ENCODE data around the gene FSTL5.

Gene FSTL5

DNA sequence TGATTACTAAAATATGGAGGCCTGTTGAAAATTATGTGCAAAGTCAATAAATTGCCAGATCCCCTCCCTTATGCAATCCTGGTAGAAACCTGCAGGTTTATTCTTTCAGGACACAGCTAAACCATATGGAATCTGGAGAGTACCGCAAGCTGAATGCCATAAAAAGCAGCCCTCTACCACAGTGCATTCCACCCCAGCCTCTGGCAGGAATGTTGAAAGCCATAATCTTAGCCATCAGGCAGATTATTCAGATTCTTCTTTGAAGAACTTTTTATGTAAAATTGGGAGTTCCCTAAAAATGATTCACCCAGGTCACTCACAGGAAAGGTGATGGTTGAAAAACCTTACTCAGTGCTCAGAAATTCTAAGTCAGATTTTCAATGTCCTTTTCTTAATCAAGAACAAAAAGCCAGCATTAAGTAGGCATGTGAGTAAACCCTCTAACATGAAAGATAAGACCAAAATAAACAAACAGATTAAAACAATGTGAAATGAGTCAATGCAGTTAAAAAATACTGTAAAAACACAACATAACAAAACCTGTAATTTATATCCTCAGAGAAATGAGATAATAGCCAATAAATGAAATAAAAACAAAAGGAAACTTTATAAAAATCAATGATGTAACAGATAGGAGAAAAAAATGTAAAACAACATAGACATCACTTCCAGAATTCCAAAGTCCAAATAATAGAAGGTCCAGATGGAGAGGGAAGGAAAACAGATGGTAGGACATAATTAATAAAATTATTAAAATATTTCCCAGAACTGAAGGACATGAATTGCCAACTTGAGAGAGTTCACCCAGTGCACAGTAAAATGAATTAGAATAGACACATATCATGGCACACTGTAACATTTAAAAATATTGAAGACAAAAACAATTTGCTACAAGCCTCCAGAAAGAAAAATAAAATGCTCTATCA, 226.9 kb downstream of the FSTL5 start:
- peak; percentile 36 for DNase-seq

DNA sequence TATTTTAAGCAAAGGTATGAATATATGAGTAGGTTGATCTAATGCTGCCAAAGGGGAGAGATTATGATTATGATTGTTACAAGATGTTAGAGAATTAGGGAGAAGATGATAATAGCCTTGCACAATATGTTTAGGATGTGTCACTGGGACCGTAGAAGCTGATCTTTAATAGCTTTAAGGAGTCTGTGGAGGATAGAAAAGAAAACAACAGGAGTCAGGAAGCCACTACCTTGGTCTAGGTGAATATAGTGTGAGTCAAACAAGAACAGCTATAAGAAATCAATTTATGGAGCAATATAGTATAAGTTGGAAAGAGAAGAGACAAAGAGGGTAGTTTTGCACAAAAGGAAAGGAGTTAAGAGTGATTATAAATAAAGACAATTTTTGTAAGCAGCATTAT, 232.7 kb downstream of the FSTL5 start:
- DNase-seq = no peak

DNA sequence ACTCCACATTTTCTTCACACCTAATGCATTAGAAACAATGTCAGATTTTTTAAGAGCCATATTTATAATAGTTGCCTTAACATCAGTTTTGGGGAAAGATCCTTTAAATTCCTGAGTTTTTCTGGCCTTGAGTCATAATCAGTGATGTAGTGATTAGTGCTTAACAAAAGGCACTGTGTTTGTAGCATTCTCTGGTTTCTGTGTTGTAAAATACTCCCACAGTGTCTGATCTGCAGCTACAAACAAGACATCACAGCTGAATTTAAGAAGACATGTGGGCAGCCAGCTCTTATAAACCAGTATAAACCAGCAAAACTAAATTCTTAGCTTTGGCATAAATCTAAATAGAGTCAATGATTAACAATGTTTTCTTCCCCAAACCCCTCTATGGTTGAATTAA, 233.8 kb downstream of the FSTL5 start:
- DNase-seq = no peak

DNA sequence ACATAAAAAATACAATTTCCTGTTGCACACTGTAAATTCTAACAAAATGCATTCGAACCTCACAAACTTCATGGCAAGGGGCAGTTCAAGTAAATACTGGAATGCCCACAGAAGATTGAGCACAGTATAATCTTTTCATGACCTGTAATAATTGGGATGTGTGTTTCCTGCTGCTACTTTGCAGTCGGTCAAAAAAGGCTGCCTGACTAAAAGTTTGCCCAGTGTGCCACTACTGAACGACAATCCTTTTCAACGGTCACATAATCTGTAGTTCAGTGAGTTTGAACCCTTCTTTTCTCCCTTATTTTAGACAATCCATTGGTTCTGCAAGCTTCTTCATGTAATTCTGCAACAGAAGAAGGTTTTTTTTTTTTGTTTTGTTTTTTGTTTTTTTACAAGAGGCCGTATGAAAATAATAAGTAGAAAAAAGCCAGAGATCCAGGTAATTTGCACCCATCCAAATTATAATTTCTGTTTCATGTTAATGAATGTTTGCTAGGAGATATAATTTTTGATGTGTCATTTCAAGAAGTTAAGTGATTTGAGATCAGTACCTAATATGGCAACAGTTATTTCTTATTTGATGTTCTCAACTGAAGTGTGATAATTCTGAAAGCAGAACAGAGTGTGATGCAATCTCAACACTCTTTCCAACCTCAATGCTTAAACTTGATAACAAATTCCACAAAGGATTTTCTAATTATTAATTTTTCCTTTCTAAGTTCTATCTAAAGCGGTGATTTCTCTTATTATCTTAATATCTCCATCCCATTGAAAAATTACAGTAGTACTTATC, 237.6 kb downstream of the FSTL5 start:
- no peak for DNase-seq

- DNase-seq = no peak
Observed at GRCh38 chr4:161920304-161921052, 243.3 kb downstream of the FSTL5 start.

- DNase-seq = no peak
Observed at GRCh38 chr4:161919442-161920220, 244.2 kb downstream of the FSTL5 start.

DNA sequence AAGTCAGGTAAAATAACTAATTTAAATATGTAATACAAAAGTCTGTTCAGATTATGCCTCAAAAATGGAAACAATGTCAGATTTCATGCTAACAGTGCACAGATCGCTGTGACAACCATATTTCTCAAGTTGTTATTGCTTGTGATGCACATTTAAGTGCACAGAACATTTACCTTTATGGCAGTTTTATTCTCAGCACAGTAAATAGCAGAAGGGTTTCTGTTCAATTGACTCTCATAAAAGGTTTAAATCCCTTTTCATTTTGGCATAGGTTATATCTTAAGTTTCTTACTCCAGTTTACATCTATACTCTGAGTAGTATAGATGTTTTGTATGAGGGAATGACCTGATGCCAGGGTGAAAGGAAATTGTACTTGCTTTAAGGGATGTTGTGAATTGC, 247.8 kb downstream of the FSTL5 start:
- no peak for DNase-seq

DNA sequence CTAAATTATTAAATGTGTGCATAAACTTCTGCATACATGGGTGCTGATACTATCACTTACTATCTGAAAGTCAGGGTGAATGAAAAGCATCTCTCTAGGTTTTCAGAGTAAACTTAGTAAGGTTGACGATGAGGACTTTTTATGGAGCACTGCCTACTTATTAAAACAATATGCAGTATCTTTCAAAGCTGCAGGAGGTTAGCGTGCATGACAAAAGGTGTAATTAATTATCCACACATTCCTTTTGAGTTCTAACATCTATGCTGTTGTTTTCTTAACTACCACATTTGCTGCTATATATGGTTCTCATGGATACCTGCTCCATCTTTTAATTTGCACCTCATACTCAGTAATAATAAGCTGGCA, 256.2 kb downstream of the FSTL5 start:
- DNase-seq = no peak

- DNase-seq = no peak
Observed at GRCh38 chr4:161906836-161907589, 256.8 kb downstream of the FSTL5 start.

DNA sequence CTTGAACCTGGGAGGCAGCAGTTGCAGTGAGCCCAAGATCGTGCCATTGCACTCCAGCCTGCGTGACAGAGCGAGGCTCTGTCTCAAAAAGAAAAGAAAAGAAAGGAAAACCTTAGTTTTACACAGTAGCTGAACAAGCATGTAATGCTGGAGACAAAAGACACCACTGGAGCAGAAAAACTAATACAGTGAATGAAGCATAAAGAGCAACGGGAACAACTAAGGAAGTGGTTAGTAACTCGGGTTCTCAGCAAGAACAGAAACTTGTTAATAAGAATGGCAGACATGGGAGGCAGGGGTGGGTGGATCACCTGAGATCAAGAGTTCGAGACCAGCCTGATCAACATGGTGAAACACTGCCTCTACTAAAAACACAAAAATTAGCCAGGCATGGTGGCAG, 263.7 kb downstream of the FSTL5 start:
- no peak for DNase-seq

DNA sequence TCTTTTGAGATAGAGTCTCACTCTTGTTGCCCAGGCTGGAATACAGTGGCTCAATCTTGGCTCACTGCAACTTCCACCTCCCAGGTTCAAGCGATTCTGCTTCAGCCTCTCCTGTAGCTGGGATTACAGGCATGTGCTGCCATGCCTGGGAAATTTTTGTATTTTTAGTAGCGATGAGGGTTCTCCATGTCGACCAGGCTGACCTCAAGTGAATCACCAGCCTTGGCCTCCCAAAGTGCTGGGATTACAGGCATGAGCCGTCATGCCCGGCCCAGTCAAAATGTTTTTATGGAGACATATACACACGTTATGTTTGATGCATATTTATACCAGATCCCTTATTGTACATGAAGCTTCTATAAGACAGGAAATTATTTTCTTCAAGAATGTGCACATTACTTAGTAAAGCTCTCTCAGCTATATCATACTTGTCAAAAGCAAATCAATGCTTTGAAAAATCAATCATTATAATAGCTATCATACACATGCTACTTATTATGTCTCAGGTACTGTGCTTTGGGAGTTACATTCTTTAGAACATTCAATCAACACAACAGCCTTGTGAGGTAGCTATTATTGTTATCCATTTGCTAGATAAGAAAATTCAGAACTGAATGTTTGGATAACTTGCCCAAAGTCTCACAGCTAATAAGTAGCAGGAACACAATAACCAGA, 269.2 kb downstream of the FSTL5 start:
- no peak for DNase-seq

DNA sequence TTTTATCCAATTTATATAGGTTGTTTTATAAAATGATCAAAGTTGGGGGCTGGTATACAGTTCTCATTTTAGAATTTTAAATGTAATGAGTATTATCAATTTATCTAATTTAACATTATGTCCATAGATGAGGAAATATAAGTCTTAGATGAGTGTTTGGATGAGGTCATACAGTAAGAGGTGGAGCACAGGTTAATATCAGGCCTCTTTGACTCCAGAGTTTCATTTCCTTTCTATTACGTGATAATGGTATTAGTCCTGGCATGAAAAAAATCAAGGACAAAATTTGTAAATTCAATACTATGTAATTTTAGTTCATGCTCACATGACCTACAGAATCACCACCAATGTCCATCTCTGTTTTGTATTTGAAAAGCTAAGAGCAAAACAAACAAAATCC, 269.8 kb downstream of the FSTL5 start:
- DNase-seq = no peak

DNA sequence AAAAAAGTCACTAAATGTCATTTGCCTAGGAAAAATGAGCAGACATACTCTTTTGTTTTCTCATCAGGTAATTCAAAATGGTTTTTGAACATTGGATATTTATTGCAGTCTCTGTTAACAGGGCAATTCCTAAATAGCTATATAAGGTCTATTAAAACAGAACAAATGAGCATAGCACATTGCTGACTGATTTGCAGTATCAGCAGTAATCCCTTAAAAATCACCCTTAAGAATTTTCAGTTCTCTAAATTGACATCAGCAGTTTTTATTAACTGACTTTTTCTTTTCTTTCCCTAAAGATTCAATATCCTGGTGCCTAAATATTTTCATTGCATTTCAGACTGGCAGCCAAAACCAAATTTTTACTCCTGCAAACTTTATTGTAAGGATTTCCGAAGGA, 270.2 kb downstream of the FSTL5 start:
- DNase-seq = no peak

DNA sequence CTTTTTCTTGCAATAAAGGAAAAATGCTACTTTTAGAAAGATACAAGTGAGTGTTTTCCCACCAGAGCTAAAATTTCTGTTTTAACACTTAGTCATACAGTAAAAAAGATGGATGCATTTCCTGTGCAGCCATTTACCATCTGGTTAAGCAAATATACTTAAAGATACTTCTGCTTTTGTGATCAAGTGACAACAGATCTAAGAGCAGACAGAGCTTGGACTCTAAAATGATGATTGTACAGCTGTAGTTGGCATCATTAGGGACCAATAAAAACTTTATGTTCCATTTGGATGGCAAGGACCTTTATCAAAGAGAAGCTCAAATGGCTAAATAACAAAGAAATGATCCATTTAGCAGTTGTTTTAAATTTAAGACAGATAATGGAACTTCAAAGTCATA, 270.8 kb downstream of the FSTL5 start:
- no peak for DNase-seq

DNA sequence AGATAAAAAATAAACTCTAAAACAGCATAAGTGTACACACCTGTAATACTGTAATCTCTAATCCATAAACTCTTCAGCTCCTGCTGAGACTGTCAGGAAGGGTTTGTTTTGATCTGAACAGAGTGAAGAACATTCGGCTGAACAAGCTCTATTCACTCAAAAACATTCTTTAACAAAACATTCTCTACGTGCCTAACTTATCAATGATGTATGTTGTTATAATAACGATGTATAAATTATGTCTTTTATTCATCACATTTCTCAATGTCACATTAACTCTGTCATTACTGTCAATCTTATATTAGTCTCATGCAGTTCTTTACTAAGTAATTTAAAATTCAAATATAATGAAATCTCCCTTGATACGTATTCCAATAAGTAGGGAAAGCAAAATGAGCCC, 280.6 kb downstream of the FSTL5 start:
- DNase-seq = no peak

DNA sequence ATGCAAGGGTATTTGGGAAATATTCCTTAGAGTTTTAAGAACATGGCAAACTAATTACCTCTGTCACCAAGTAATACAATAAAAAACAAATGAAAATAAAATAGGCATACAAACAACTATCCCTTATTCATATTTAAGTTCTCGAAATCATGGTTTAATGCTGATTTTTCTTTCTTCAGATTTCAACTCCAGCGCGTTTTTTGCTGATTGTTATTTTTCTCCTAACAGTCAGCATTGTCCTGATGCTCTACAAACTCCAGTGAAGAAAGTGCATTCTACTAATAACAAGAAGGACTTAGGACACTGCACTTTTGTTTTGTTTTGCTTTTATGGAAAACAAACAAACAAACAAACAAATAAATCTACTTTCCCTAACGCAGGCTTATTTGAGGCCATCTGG, 282.4 kb downstream of the FSTL5 start:
- no peak for DNase-seq

GRCh38 chr4:161869511-161869910, 294.3 kb downstream of the FSTL5 start:
- no peak for DNase-seq

DNA sequence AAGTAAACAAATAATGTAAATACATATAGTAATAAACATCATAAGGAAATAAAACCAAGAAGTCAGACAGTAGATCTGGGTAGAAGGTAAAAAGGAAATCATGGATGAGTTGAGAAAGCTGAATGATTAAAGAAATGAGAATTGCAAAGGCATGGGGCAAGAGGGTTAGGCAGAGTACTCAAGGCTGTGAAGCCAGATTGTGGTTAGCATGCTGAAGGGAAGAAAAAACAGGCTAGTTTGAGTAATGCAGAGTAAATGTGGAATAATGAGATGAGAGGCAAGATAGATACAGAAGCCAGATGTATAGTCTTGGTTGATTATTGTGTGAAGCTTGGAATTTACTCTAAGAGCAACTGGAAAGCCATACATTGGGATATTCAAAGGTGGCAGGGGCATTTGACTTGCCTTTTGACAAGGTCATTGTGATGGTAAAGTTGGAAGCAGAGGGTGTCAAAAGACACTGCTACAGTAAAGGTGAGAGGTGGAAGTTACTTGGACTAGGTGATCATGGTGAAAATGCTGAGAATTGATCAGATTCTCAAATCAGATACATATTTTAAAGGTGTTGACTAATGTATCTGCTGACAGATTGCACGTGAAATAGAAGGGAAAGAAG, 307.0 kb downstream of the FSTL5 start:
- DNase-seq = no peak

DNA sequence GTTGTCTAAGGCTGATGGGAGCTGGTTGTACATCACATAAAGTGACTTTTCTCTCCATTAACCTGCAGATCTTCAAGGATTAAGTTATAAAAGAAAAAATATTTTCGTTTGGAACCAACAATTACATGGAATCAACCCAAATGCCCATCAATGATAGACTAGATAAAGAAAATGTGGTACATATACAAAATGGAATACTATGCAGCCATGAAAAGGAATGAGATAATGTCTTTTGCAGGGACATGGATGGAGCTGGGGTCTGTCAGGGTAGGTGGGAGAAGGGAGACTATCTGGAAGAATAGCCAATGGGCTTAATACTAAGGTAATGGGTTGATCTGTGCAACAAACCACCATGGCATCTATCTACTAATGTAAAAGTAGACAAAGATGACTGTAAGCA, 313.2 kb downstream of the FSTL5 start:
- DNase-seq = no peak

DNA sequence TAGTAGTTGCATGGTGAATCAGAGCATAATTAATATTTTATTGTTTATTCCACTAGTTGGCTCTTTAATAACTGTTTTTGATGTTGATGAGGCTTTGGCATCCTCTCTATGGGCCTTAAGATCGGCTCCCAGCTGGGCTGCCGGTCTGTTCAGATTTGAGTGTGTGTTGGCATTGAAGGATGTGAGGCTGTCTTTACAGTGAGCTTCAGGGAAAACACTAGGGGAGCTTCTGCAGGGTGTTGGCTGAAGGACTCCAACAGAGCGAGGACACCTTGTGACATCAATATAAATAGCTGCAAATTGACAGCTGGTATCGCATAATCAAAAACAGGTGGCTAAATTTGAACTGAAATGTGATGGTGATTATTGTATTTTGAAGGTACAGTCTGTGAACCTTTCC, 322.0 kb downstream of the FSTL5 start:
- DNase-seq = no peak

DNA sequence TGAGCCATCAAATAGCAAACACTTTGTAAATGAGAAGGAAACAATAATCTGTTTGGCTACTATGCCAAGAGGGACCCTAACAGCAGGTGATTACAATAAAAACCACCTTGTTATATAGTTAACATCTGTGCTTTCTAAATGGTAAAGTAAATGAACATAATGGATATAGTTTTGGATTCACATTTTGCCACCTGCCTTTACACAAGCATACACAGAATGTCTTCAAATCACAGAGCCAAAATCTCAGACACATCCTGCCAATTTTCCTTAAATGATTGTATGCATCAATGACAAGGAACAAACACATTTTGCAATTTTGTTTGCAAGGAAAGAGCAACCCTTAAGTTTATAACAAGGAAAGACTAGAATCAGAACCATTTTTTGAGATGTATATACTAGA, 334.2 kb downstream of the FSTL5 start:
- no peak for DNase-seq
